ENCODE measurements around the gene ARHGDIG.

- TF ChIP-seq POLR2AphosphoS5 (IDR thresholded peaks at IDR 0.05; ENCODE audit: low read depth, low read length) (no peak), TAF1 (IDR thresholded peaks at IDR 0.05; ENCODE audit: borderline replicate concordance, insufficient read depth, low read length) (no peak), SIN3A (IDR thresholded peaks at IDR 0.05; ENCODE audit: borderline replicate concordance, insufficient read depth, low read length) (no peak), FOXP2 (optimal IDR thresholded peaks at IDR 0.05; ENCODE audit: borderline replicate concordance, extremely low read depth, extremely low read length, insufficient read depth) (no peak)
- TF ChIP-seq, protein P1, sequence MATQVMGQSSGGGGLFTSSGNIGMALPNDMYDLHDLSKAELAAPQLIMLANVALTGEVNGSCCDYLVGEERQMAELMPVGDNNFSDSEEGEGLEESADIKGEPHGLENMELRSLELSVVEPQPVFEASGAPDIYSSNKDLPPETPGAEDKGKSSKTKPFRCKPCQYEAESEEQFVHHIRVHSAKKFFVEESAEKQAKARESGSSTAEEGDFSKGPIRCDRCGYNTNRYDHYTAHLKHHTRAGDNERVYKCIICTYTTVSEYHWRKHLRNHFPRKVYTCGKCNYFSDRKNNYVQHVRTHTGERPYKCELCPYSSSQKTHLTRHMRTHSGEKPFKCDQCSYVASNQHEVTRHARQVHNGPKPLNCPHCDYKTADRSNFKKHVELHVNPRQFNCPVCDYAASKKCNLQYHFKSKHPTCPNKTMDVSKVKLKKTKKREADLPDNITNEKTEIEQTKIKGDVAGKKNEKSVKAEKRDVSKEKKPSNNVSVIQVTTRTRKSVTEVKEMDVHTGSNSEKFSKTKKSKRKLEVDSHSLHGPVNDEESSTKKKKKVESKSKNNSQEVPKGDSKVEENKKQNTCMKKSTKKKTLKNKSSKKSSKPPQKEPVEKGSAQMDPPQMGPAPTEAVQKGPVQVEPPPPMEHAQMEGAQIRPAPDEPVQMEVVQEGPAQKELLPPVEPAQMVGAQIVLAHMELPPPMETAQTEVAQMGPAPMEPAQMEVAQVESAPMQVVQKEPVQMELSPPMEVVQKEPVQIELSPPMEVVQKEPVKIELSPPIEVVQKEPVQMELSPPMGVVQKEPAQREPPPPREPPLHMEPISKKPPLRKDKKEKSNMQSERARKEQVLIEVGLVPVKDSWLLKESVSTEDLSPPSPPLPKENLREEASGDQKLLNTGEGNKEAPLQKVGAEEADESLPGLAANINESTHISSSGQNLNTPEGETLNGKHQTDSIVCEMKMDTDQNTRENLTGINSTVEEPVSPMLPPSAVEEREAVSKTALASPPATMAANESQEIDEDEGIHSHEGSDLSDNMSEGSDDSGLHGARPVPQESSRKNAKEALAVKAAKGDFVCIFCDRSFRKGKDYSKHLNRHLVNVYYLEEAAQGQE (IDR thresholded peaks at IDR 0.05; ENCODE audit: insufficient read depth in 1 of 2, low read depth in 2 of 2, low read length in 2 of 2) = no peak
These were observed 45.2 kb downstream of the ARHGDIG start for GRCh38 chr16:325375-326145.
